GM18519 (cell line): Measurements from ENCODE around the gene PCK2.
"Not testable (repeated sequence)": the region's sequence is repeated elsewhere in the genome, so short reads cannot be mapped to it uniquely, and the experiment has no call there.

Experiments used
- ATAC-seq: cut with Tn5 transposase; IDR thresholded peaks from one replicate; pipeline ENCODE4 v1.9.1; 2021; ENCODE audit warnings: mild to moderate bottlenecking, moderate library complexity; ENCODE audit not compliant: unreplicated experiment, low FRiP score

Gene PCK2

DNA sequence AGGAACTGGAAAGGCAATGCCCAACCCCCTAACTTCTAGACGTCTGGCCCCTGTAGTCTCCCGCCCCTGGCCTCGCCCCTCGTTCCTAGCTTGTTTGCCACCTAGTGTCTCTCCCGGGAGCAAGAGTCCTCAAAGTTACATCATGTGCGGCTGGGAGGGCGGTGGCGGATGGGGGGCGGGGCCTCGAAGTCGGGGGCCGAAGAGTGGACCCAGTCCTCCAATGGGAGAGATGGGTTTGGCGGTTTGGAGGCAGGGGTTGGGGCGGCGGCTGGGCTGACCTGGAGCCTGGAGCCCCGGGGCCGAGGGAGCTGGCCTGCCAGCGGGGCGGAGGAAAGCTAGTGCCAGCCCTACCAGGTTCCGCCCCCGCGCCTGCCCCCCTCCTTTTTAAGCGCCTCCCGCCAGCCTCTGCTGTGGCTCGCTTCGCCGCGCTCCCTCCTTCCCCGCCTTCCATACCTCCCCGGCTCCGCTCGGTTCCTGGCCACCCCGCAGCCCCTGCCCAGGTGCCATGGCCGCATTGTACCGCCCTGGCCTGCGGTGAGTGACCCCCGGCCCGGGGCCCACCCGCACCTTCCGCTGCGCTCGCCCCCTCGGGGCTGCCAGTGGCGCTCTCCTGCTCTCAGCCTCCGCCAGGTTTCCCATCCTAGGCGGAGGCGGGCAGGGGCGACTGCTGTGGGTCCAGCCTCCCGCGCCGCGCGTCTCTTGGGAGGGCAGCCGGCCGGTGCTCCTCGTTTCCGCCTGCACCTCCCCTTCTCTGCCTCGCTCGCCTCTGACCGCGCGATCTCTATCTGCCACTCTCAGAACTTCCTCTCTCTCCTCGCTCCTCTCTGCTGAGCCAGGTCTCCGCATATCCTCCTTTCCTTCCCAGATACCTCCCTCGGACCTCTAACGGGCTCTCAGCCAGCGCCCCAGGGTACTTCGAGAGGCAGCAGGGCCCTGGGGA is at the start of gene PCK2:
Gene PCK2, plus strand, starts transcription at position 411 of the 940 bp plus-strand sequence. Its CDS starts 95 bp downstream, at position 506.
- no peak for ATAC-seq

DNA sequence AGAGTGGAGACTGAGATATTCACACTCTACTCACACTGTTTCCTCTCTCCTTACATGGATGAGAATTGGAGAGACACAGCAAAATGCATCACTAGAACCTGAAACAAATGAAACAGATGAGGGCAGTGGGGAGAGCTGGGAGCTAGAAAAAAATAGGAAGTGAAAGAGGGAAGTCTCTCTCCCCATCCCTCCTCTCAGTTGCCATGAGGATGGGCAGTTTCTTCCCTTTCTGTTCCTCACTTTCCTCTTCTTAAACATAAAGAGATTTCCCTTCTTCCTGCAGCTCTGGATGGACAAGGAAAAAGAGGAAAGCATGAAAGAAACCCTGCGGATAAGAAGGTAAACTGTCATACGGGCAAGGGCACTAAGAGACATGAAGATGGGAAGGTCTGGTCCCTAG is 45.1 kb upstream of the PCK2 start:
- ATAC-seq, result not testable (repeated sequence)

DNA sequence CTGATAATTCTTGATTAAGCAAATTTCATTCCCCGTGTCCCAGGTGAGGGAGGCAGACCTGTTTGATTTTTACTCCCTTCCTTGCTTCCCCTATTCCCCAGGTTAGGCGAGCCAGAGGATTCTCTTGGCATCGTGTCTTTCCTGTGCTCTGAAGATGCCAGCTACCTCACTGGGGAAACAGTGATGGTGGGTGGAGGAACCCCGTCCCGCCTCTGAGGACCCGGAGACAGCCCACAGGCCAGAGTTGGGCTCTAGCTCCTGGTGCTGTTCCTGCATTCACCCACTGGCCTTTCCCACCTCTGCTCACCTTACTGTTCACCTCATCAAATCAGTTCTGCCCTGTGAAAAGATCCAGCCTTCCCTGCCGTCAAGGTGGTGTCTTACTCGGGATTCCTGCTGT is 43.4 kb upstream of the PCK2 start:
- not testable (repeated sequence) for ATAC-seq

DNA sequence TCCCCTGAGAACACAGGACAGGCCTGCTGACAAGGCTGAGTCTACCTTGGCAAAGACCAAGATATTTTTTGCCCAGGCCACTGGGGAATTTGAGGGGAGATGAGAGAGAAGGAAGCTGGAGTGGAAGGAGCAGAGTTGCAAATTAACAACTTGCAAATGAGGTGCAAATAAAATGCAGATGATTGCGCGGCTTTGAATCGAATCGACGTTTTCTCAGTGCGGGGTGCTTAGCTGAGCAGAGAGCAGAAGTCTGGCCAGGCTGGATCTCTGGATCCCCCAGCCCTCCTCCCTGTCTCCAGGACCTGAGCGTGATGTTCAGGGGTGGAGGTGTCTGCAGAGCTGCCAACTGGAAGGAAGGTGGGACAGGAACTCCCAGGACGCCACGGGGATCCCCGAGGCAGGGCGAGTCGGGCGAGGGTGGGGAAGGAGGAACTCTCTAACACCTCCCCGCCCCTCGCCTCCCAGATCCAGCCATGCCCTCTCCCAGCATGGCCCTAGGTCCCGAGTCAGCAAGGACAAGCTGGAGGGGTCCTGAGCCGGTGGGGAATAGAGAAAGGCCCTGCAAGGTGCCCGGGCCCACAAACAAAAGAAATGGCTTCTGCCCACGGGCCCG is 42.8 kb upstream of the PCK2 start:
- no peak for ATAC-seq

DNA sequence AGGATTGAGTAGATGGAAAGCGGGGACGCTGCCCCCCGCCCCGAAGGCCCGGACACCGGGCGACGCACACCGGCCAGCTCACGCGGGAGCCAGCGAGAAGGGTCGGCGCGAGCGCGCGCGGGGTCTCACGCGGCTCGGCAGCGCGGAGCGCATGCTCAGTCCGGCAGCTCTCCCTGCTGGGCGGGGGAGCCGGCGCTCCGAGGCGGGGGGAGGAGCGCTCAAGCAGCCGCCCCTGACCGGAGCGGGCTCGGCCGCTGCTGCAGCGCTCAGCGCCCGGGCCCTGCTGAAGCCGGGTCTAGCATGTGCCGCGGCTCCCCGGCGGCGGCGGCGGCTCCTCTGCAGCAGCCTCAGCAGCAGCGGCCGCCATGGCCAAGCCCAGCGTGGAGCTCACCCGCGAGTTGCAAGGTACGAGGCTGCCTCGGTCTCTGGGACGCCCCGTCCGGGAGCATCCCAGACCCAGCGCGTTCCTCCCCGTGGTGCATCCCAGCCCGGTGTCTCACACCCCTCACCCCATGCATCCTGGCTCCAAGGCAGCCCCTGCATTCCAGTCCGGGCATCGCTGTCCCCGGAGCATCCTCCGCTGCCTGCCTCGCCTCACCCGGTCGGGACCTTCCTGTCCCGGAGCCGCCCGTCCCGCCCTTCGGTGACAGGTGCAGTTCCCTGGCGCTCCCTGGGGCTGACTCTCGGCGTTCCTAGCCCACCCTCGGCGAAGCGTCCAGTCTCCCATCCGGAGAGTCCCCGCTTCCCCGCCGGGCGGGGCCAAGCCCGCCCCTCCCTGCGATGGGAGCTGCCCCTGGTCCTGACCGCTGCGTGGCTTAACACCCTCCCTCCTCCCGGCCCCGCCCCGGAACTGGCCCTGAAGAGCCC is 42.1 kb upstream of the PCK2 start, which contains the start of gene CARMIL3:
Gene CARMIL3, plus strand, starts transcription at position 221 of the 867 bp plus-strand sequence. Its CDS starts 145 bp downstream, at position 366.
- ATAC-seq, result peak; percentile 54

DNA sequence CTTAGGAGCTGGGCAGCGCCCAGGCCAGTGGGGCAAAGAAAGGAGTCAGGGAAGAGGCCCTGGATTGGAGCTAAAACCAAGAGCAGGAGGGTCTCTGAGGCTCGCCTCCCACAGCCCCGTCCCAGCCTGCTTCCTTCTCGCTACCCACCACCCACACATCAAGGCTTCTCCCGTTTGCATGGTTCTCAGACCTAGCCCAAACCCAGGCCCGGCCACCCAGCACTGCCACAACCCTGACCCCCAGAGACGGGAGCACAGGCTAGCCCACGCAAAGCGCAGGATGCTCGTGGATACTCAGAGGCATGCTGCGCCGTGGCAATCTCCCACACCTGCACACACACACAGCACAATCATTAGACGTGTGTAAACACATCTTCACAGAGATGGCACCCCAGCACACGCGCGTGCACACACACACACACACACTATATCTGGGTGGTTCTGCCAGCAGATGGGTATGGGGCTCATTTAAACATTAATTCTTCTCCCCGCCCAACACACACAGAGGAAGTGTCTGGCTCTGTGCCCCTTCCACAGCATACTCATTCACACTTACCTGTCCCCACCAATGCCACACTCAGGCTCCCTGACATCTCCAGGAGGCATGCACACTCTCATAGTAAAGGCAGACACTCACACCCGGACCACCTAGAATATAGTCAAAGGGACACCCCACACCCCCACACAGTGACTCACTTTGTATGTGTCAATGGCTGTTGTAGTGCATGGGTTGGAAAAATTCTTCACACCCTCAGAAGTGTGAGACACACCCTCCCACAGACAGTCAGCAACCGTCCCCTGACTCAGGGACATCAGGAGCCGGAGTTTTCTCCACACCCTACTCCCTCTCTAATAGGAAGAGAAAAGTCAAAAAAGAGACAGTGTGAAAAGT is 41.2 kb upstream of the PCK2 start:
- no peak for ATAC-seq

DNA sequence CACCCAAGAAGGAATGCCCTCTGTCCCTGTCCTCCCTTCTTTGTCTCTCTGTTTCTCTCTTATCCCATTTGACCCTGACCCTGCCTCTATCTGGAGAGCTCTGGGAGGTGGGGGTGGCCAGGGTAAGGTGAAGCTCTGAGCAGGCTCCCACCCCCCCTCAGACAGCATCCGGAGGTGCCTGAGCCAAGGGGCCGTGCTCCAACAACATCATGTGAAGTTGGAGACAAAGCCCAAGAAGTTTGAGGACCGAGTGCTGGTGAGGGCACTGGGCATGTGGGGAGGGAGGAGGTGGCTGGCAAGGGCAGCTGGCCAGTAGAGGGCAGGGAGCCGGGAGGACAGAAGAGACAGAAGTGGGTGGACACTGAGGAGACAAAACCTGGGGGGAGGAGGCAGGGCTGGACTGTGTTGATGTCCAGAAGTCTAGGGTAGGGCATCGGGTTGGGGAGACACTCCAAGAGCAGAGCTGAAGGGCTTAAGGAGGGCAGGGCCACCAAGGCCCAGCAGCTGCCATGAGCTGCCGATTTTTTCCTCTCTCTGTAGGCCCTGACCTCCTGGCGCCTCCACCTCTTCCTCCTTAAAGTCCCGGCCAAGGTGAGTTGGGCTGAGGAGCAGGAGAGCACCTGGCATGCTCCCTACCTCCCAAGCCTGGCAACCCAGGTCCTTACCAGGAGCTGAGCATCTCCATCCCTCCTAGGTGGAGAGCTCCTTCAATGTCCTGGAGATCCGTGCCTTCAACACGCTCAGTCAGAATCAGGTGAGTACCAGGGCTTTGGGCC is 40.4 kb upstream of the PCK2 start:
- no peak for ATAC-seq

DNA sequence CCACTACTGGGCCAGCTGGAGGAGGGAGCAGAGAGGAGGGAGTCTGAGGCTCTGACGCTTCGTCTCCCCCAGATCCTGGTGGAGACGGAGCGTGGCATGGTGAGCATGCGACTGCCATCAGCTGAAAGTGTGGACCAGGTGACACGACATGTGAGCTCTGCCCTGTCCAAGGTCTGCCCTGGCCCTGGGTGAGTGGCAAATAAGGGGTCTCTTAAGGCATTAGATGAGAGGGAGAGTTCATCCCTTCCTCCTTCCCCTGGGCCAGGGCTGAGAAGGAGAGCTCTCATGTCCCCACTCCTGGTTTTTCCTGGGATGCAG is 39.8 kb upstream of the PCK2 start:
- ATAC-seq, result no peak

DNA sequence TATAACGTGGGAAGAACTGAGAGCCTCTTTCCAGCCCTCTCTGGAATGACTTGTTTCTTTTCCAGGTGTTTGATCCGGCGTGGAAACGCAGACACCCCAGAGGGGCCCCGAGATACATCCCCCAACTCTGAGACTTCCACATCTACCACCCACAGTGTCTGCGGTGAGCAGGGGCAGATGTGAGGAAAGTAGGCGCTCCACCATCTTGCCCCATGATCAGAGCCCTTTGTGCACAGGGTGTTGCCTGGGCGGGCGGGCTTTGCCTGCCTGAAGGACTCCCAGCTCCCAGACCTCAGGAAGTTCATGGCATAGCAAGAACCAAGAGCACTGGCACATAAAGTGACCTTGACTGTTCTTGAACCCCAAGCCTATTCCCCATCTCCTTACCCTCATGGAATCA is 39.5 kb upstream of the PCK2 start:
- ATAC-seq, result no peak

DNA sequence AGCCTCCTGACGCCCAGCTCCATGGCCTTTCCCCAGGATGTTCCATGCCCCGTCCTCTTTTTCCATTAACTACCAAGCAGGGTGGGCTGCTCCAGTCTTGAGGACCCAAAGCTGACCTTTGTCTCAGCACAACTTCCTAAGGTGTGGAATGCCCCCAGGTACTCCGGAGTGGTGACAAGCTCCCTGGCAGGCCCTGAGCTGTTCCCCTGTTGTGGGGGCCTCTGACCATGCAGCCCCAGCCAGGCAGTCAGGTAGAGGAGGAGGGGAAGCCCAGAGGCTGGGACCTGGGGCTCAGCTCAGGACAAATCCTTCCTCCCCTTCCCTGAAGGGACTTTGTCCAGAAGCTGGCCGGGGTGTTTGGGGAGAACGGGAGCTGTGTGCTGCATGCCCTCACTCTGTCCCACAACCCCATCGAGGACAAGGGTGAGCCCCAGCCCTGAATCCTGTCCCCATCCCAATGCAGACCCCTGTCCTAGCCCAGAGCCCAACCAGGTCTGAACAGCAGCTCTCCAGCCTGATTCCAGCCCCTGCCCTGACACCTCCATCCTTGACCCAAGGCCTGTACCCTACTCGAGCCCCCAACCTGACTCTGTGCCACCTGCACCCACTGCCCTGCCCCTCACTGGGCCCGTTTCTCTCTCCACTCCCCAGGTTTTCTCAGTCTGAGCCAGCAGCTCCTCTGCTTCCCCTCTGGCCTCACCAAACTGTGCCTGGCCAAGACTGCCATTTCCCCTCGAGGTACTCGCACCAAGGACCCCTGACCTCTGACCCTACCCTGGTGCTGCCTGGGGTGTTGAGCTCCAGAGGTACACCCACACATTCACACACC is 37.9 kb upstream of the PCK2 start:
- no peak for ATAC-seq

DNA sequence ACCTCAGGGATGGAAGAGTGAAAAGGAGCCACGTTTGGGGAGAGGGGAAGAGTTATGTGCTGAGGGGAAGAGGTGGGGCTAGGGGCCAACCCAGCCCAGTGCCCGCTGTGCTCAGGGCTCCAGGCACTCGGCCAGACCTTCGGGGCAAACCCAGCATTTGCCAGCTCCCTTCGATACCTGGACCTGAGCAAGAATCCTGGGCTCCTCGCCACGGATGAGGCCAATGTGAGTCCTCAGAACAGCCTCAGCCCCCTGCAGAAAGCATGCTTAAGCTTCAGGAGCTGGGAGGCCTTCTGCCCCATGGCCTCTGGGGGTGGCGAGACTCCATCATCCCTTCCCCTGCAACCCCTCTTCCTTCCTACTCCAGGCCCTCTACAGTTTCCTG is 37.3 kb upstream of the PCK2 start:
- no peak for ATAC-seq

DNA sequence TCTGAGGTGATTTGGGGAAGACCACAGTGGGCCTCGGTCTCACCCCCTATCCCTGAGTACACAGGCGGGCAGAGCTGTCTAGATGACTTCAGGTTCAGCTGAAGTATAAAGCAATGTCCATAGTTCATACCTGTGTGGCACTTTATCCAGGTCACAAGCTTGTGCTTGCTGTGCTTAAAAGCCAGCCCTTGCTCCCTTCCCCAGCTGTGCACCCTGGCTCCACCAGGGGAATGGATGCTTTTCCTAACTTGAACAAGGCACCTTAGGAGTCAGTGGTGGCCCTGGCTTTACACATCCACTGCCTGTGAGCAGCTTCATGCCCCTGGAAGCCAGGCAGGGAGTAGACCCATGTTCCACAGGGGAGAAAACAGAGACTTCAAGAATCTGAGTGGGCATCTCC is 36.8 kb upstream of the PCK2 start:
- no peak for ATAC-seq

DNA sequence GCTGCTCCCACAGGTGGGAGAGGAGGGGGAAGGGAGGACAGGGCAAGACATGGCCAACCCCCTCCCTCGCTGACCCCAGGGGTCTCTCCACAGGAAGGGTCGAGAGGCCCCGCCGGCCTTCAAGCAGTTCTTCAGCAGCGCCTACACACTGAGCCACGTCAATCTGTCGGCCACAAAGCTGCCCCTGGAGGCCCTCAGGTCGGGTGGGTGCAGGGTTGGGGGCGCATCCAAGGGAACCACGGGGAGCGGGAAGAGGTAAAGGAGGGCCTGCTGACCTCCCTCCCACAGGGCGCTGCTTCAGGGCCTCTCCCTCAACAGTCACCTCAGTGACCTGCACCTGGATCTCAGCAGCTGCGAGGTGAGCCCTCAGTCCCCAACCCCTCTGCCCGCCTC is 36.2 kb upstream of the PCK2 start:
- no peak for ATAC-seq

DNA sequence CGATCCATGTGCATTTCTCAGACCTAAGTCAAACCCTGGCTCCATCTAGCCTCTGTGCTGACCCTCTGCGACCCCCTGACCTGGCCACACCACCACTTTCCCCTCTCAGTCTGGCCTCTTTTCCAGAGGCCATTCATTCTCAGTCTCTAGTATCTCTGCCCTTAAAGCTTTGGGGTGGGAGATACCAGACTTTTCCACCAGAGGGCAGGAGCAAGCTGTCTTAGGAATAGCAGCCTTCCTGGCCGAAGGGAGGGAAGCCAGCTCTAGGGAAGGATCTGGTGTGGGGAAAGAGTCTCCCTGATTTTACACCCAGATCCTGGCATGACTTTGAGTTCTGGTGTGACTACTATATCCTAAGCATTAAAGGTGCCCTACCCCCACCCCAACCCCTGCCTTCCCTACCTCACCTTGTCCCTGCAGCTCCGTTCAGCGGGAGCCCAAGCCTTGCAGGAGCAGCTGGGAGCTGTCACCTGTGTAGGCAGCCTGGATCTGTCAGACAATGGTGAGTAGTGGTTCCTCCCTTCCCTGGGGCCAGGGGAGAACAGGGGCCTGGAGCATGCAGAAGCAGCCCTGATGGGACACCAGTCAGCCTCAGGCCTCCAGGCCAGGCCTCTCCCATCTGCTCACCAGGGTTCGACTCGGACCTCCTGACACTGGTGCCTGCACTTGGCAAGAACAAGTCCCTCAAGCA is 35.7 kb upstream of the PCK2 start:
- no peak for ATAC-seq

DNA sequence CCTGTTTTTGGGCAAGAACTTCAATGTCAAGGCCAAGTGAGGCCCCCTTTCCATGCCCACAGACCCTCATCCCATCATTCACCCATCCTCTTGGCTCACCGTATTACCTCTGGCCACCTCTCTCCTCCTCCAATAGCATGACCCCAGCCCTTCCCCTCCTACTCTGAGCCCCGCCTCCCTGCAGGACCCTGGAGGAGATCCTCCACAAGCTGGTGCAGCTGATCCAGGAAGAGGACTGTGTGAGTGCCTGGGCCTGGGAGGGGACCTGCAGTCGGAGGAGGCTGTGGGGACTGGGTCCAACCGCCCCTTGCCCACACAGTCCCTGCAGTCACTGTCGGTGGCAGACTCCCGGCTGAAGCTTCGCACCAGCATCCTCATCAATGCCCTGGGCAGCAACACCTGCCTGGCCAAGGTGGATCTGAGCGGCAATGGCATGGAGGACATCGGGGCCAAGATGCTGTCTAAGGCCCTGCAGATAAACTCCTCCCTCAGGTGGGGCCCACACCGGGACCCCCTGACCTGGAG is 35.1 kb upstream of the PCK2 start:
- ATAC-seq, result no peak

DNA sequence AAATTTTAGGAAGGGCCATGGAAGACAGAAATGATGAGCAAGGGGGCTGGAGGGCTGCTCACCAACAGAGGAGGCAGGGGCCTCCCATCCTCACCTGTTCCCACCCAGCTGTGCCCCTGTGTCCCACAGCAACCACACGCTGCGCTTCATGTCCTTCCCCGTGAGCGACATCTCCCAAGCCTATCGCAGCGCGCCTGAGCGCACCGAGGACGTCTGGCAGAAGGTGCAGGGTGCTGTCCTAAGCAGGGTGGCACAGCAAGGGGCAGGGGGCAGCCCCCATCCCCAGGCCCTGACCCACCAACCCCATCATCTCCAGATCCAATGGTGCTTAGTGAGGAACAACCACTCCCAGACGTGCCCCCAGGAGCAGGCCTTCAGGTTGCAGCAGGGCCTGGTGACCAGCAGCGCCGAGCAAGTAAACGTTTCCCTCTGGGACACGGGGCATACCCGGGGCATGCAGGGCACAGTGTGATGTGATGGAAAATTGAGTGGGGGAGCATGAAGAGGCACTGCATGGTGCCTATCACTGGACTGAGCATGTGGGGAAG is 34.2 kb upstream of the PCK2 start:
- ATAC-seq, result no peak

DNA sequence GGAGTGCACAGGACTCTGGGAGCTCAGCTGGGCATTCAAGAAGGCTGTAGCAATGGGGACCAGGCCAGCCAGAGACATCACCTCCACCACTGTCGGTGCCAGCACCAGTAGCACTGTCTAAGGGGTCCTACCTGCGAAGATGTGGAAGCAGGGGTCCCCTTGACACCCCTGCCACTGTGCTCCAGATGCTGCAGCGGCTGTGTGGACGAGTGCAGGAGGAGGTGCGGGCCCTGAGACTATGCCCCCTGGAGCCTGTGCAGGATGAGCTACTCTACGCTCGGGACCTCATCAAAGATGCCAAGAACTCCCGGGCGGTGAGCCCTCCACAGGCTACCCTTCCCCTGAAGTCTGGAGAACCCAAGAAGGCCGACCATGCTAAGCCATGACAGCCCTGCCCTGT is 33.7 kb upstream of the PCK2 start:
- ATAC-seq, result no peak
